ENCODE results near the gene TMEM117.

The TMEM117 gene

GRCh38 chr12:44098786-44099185 is 262.9 kb downstream of the TMEM117 start:
- Histone ChIP-seq H3K9me3 (ENCODE audit: control insufficient read depth, insufficient read depth, low read depth, low read length) (no peaks in the 10 kb centered on the region), H3K27me3 (ENCODE audit: control insufficient read depth, insufficient read depth, low read length) (no peaks in the 10 kb centered on the region), H3K27ac (ENCODE audit: low read depth, low read length) (no peak overlapping the region), H3K36me3 (ENCODE audit: control insufficient read depth, insufficient read depth, low read length) (no peaks in the 10 kb centered on the region), H3K9ac (ENCODE audit: low read length) (no peak overlapping the region), H3K4me3 (ENCODE audit: low read depth, low read length) (no peak overlapping the region), H3K4me1 (ENCODE audit: control insufficient read depth, insufficient read depth, low read length) (no peaks in the 10 kb centered on the region)

GRCh38 chr12:44099486-44099885 is 263.6 kb downstream of the TMEM117 start:
- no peaks in the 10 kb centered on the region for H3K4me1 ChIP-seq (ENCODE audit: control insufficient read depth, insufficient read depth, low read length)

GRCh38 chr12:44100264-44100663 is 264.4 kb downstream of the TMEM117 start:
- no peaks in the 10 kb centered on the region for H3K4me1 ChIP-seq (ENCODE audit: control insufficient read depth, insufficient read depth, low read length)

More at GRCh38 chr12:44099486-44099885, 263.6 kb downstream of the TMEM117 start:
- no peak overlapping the region for H3K4me3 ChIP-seq (ENCODE audit: low read depth, low read length)
- H3K36me3 ChIP-seq (ENCODE audit: control insufficient read depth, insufficient read depth, low read length), result no peaks in the 10 kb centered on the region
- H3K9me3 ChIP-seq (ENCODE audit: control insufficient read depth, insufficient read depth, low read depth, low read length), result no peaks in the 10 kb centered on the region
- no peaks in the 10 kb centered on the region for H3K27me3 ChIP-seq (ENCODE audit: control insufficient read depth, insufficient read depth, low read length)
- H3K9ac ChIP-seq (ENCODE audit: low read length), result no peak overlapping the region
- no peak overlapping the region for H3K27ac ChIP-seq (ENCODE audit: low read depth, low read length)

GRCh38 chr12:44101475-44101874 is 265.6 kb downstream of the TMEM117 start:
- Histone ChIP-seq H3K27ac (ENCODE audit: low read depth, low read length) (no peak overlapping the region), H3K9me3 (ENCODE audit: control insufficient read depth, insufficient read depth, low read depth, low read length) (no peaks in the 10 kb centered on the region), H3K36me3 (ENCODE audit: control insufficient read depth, insufficient read depth, low read length) (no peaks in the 10 kb centered on the region), H3K4me3 (ENCODE audit: low read depth, low read length) (no peak overlapping the region), H3K27me3 (ENCODE audit: control insufficient read depth, insufficient read depth, low read length) (no peaks in the 10 kb centered on the region), H3K4me1 (ENCODE audit: control insufficient read depth, insufficient read depth, low read length) (no peaks in the 10 kb centered on the region), H3K9ac (ENCODE audit: low read length) (no peak overlapping the region)

More at GRCh38 chr12:44100264-44100663, 264.4 kb downstream of the TMEM117 start:
- Histone ChIP-seq H3K27me3 (ENCODE audit: control insufficient read depth, insufficient read depth, low read length) (no peaks in the 10 kb centered on the region), H3K36me3 (ENCODE audit: control insufficient read depth, insufficient read depth, low read length) (no peaks in the 10 kb centered on the region), H3K9me3 (ENCODE audit: control insufficient read depth, insufficient read depth, low read depth, low read length) (no peaks in the 10 kb centered on the region), H3K9ac (ENCODE audit: low read length) (no peak overlapping the region), H3K27ac (ENCODE audit: low read depth, low read length) (no peak overlapping the region), H3K4me3 (ENCODE audit: low read depth, low read length) (no peak overlapping the region)

- Histone ChIP-seq H3K27ac (ENCODE audit: low read depth, low read length) (no peak overlapping the region), H3K4me3 (ENCODE audit: low read depth, low read length) (no peak overlapping the region), H3K9ac (ENCODE audit: low read length) (no peak overlapping the region), H3K27me3 (ENCODE audit: control insufficient read depth, insufficient read depth, low read length) (no peaks in the 10 kb centered on the region), H3K9me3 (ENCODE audit: control insufficient read depth, insufficient read depth, low read depth, low read length) (no peaks in the 10 kb centered on the region), H3K36me3 (ENCODE audit: control insufficient read depth, insufficient read depth, low read length) (no peaks in the 10 kb centered on the region), H3K4me1 (ENCODE audit: control insufficient read depth, insufficient read depth, low read length) (no peaks in the 10 kb centered on the region)
Observed at GRCh38 chr12:44114906-44115305, 279.0 kb downstream of the TMEM117 start.

GRCh38 chr12:44117337-44117736 is 281.5 kb downstream of the TMEM117 start:
- no peak overlapping the region for H3K9ac ChIP-seq (ENCODE audit: low read length)
- no peaks in the 10 kb centered on the region for H3K27me3 ChIP-seq (ENCODE audit: control insufficient read depth, insufficient read depth, low read length)
- no peaks in the 10 kb centered on the region for H3K36me3 ChIP-seq (ENCODE audit: control insufficient read depth, insufficient read depth, low read length)
- H3K27ac ChIP-seq (ENCODE audit: low read depth, low read length), result no peak overlapping the region
- peaks cover 8% of the 10 kb centered on the region; the same call in 1 of the 2 replicates for H3K9me3 ChIP-seq (ENCODE audit: control insufficient read depth, insufficient read depth, low read depth, low read length)
- no peak overlapping the region for H3K4me3 ChIP-seq (ENCODE audit: low read depth, low read length)
- H3K4me1 ChIP-seq (ENCODE audit: control insufficient read depth, insufficient read depth, low read length), result no peaks in the 10 kb centered on the region

GRCh38 chr12:44118946-44119345 is 283.1 kb downstream of the TMEM117 start:
- Histone ChIP-seq H3K4me1 (ENCODE audit: control insufficient read depth, insufficient read depth, low read length) (no peaks in the 10 kb centered on the region), H3K9ac (ENCODE audit: low read length) (no peak overlapping the region), H3K27me3 (ENCODE audit: control insufficient read depth, insufficient read depth, low read length) (no peaks in the 10 kb centered on the region), H3K27ac (ENCODE audit: low read depth, low read length) (no peak overlapping the region), H3K36me3 (ENCODE audit: control insufficient read depth, insufficient read depth, low read length) (no peaks in the 10 kb centered on the region), H3K9me3 (ENCODE audit: control insufficient read depth, insufficient read depth, low read depth, low read length) (peaks cover 8% of the 10 kb centered on the region; the same call in 1 of the 2 replicates), H3K4me3 (ENCODE audit: low read depth, low read length) (no peak overlapping the region)

- no peak overlapping the region for H3K27ac ChIP-seq (ENCODE audit: low read depth, low read length)
- H3K36me3 ChIP-seq (ENCODE audit: control insufficient read depth, insufficient read depth, low read length), result no peaks in the 10 kb centered on the region
- H3K9ac ChIP-seq (ENCODE audit: low read length), result no peak overlapping the region
- H3K4me1 ChIP-seq (ENCODE audit: control insufficient read depth, insufficient read depth, low read length), result no peaks in the 10 kb centered on the region
- no peaks in the 10 kb centered on the region for H3K27me3 ChIP-seq (ENCODE audit: control insufficient read depth, insufficient read depth, low read length)
- H3K9me3 ChIP-seq (ENCODE audit: control insufficient read depth, insufficient read depth, low read depth, low read length), result no peaks in the 10 kb centered on the region
- no peak overlapping the region for H3K4me3 ChIP-seq (ENCODE audit: low read depth, low read length)
Observed at GRCh38 chr12:44126806-44127205, 290.9 kb downstream of the TMEM117 start.

- no peak overlapping the region for H3K27ac ChIP-seq (ENCODE audit: low read depth, low read length)
- no peak overlapping the region for H3K9ac ChIP-seq (ENCODE audit: low read length)
- no peaks in the 10 kb centered on the region for H3K9me3 ChIP-seq (ENCODE audit: control insufficient read depth, insufficient read depth, low read depth, low read length)
- no peaks in the 10 kb centered on the region for H3K4me1 ChIP-seq (ENCODE audit: control insufficient read depth, insufficient read depth, low read length)
- H3K4me3 ChIP-seq (ENCODE audit: low read depth, low read length), result no peak overlapping the region
- no peaks in the 10 kb centered on the region for H3K36me3 ChIP-seq (ENCODE audit: control insufficient read depth, insufficient read depth, low read length)
- no peaks in the 10 kb centered on the region for H3K27me3 ChIP-seq (ENCODE audit: control insufficient read depth, insufficient read depth, low read length)
Observed at GRCh38 chr12:44127966-44128710, 292.3 kb downstream of the TMEM117 start.

GRCh38 chr12:44143175-44143574 is 307.3 kb downstream of the TMEM117 start:
- no peaks in the 10 kb centered on the region for H3K4me1 ChIP-seq (ENCODE audit: control insufficient read depth, insufficient read depth, low read length)
- no peak overlapping the region for H3K9ac ChIP-seq (ENCODE audit: low read length)
- H3K36me3 ChIP-seq (ENCODE audit: control insufficient read depth, insufficient read depth, low read length), result no peaks in the 10 kb centered on the region
- H3K9me3 ChIP-seq (ENCODE audit: control insufficient read depth, insufficient read depth, low read depth, low read length), result no peaks in the 10 kb centered on the region
- H3K4me3 ChIP-seq (ENCODE audit: low read depth, low read length), result no peak overlapping the region
- H3K27me3 ChIP-seq (ENCODE audit: control insufficient read depth, insufficient read depth, low read length), result no peaks in the 10 kb centered on the region
- H3K27ac ChIP-seq (ENCODE audit: low read depth, low read length), result no peak overlapping the region

GRCh38 chr12:44148936-44149335 is 313.1 kb downstream of the TMEM117 start:
- H3K27ac ChIP-seq (ENCODE audit: low read depth, low read length), result no peak overlapping the region
- no peaks in the 10 kb centered on the region for H3K36me3 ChIP-seq (ENCODE audit: control insufficient read depth, insufficient read depth, low read length)
- no peak overlapping the region for H3K4me3 ChIP-seq (ENCODE audit: low read depth, low read length)
- no peak overlapping the region for H3K9ac ChIP-seq (ENCODE audit: low read length)
- no peaks in the 10 kb centered on the region for H3K9me3 ChIP-seq (ENCODE audit: control insufficient read depth, insufficient read depth, low read depth, low read length)
- no peaks in the 10 kb centered on the region for H3K4me1 ChIP-seq (ENCODE audit: control insufficient read depth, insufficient read depth, low read length)
- H3K27me3 ChIP-seq (ENCODE audit: control insufficient read depth, insufficient read depth, low read length), result no peaks in the 10 kb centered on the region
